ENCODE data around the gene RPL7A. TPM values are rescaled to one million over a fixed set of nuclear protein-coding genes. Genes with fewer than 3 reads are reported as not detected.

RPL7A gene
- polyA plus RNA-seq, 1 donor (not counting 4 experiments of a cell fraction or from before 2014, with no cell fraction given), result 2,684 TPM

DNA sequence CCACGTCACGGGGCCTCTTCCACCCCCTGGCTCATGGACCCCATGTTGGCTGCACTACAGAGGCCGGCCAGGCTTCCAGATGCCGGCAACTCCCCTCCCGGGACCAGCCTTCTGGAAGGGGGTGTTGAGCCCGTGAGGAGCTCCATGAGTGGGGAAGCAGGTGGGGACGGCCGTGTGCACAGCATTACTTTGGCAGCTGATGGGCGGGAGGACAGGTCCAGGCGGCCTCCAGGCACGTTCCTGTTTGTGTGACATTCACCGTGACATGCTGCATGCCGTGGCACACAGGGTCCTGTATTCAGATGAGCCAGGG lies 43.9 kb upstream of the RPL7A start:
- Histone ChIP-seq H3K9me3 (ENCODE audit: control insufficient read depth, low read depth, low read length) (no peaks in the 10 kb centered on the region), H2AFZ (ENCODE audit: control insufficient read depth, low read length) (no peak overlapping the region), H3K27ac (ENCODE audit: control insufficient read depth, insufficient read depth, low read length) (no peak overlapping the region), H3K27me3 (ENCODE audit: control insufficient read depth, extremely low read depth, insufficient read depth, low read length) (peaks cover 8% of the 10 kb centered on the region), H3K4me1 (ENCODE audit: control insufficient read depth, extremely low read depth, insufficient read depth, low read length) (no peaks in the 10 kb centered on the region), H3K36me3 (ENCODE audit: control insufficient read depth in 2 of 2, extremely low read depth in 1 of 2, insufficient read depth in 2 of 2, low read length in 2 of 2) (no peaks in the 10 kb centered on the region), H3K4me3 (ENCODE audit: control insufficient read depth in 2 of 3, extremely low read depth in 1 of 3, insufficient read depth in 2 of 3, low read depth in 1 of 3, low read length in 3 of 3) (no peak overlapping the region), H4K20me1 (ENCODE audit: control insufficient read depth, extremely low read depth, insufficient read depth, low read length) (no peaks in the 10 kb centered on the region), H3K9me1 (ENCODE audit: control insufficient read depth, extremely low read depth, insufficient read depth, low read length) (no peaks in the 10 kb centered on the region), H3K9ac (ENCODE audit: control insufficient read depth, extremely low read depth, insufficient read depth, low read length) (no peak overlapping the region), H3K79me2 (ENCODE audit: control insufficient read depth, insufficient read depth, low read length) (no peaks in the 10 kb centered on the region), H3K4me2 (ENCODE audit: control insufficient read depth, extremely low read depth, insufficient read depth, low read depth, low read length) (no peak overlapping the region)
- FAIRE-seq (no peak), DNase-seq (ENCODE audit: low read depth, low spot score) (no peak)
- no peak for TF ChIP-seq EZH2 (IDR thresholded peaks at IDR 0.05; ENCODE audit: low read length)
- TF ChIP-seq, protein P1, sequence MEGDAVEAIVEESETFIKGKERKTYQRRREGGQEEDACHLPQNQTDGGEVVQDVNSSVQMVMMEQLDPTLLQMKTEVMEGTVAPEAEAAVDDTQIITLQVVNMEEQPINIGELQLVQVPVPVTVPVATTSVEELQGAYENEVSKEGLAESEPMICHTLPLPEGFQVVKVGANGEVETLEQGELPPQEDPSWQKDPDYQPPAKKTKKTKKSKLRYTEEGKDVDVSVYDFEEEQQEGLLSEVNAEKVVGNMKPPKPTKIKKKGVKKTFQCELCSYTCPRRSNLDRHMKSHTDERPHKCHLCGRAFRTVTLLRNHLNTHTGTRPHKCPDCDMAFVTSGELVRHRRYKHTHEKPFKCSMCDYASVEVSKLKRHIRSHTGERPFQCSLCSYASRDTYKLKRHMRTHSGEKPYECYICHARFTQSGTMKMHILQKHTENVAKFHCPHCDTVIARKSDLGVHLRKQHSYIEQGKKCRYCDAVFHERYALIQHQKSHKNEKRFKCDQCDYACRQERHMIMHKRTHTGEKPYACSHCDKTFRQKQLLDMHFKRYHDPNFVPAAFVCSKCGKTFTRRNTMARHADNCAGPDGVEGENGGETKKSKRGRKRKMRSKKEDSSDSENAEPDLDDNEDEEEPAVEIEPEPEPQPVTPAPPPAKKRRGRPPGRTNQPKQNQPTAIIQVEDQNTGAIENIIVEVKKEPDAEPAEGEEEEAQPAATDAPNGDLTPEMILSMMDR (optimal IDR thresholded peaks at IDR 0.05 in 1 of 3, IDR thresholded peaks at IDR 0.05 in 1 of 3, conservative IDR thresholded peaks at IDR 0.05 in 1 of 3; ENCODE audit: extremely low read depth in 1 of 3, insufficient read depth in 2 of 3, low read length in 3 of 3), result no peak
- dilution Hi-C loops (cut with MboI; ENCODE audit: extremely low pct_ligation_motif_present, low sequenced_read_pairs), result no loop called here

DNA sequence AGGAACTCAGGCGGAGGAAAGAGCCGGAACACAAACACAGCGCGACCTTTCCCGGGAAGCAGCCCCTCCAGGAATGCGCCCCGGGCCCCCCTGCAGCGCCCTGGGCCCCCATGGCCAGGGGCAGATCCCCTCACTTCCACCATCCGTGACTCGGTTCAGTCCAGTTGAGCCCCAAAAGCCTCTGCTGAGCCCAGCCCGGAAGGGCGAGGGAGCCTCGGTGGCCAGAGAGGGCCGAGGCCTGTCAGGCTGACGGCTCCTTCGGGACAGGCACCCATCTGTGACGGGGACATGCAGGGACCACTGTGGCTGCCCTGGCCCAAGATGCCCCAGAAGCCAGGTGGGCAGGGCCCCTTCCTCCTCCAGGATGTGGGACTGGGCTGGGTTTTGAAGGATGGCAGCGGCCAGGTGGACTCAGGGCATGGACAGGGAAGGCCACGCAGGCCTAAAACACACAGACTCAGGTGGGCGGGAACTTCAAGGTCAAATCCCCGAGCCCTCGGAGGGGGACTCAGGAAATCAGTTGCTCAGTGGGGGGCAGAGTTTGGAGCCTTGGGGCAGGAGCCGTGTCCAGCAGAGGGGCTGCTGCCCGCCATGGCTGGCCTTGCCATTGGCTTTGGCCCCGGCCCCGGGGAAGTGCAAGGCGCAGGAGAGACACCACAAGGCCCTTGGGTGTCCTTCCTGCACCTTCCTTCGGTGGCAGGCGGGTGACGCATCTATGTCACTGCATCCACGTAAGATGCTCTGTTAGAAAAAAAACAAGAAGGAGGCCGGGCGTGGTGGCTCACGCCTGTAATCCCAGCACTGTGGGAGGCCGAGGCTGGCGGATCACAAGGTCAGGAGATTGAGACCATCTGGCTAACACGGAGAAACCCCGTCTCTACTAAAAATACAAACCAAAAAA lies 43.3 kb upstream of the RPL7A start:
- no peak overlapping the region for H3K27ac ChIP-seq (ENCODE audit: control insufficient read depth, insufficient read depth, low read length)
- H2AFZ ChIP-seq (ENCODE audit: control insufficient read depth, low read length), result no peak overlapping the region
- H3K4me2 ChIP-seq (ENCODE audit: control insufficient read depth, extremely low read depth, insufficient read depth, low read depth, low read length), result no peak overlapping the region
- peaks cover 4% of the 10 kb centered on the region for H3K27me3 ChIP-seq (ENCODE audit: control insufficient read depth, extremely low read depth, insufficient read depth, low read length)
- H3K4me1 ChIP-seq (ENCODE audit: control insufficient read depth, extremely low read depth, insufficient read depth, low read length), result no peaks in the 10 kb centered on the region
- TF ChIP-seq, protein P1 (optimal IDR thresholded peaks at IDR 0.05 in 1 of 3, IDR thresholded peaks at IDR 0.05 in 1 of 3, conservative IDR thresholded peaks at IDR 0.05 in 1 of 3; ENCODE audit: extremely low read depth in 1 of 3, insufficient read depth in 2 of 3, low read length in 3 of 3), result no peak
- TF ChIP-seq EZH2 (IDR thresholded peaks at IDR 0.05; ENCODE audit: low read length), result no peak
- no peaks in the 10 kb centered on the region for H4K20me1 ChIP-seq (ENCODE audit: control insufficient read depth, extremely low read depth, insufficient read depth, low read length)
- no peaks in the 10 kb centered on the region for H3K9me1 ChIP-seq (ENCODE audit: control insufficient read depth, extremely low read depth, insufficient read depth, low read length)
- no peaks in the 10 kb centered on the region for H3K79me2 ChIP-seq (ENCODE audit: control insufficient read depth, insufficient read depth, low read length)
- no peak for DNase-seq (ENCODE audit: low read depth, low spot score)
- dilution Hi-C loops (cut with MboI; ENCODE audit: extremely low pct_ligation_motif_present, low sequenced_read_pairs), result no loop called here
- no peak overlapping the region for H3K4me3 ChIP-seq (ENCODE audit: control insufficient read depth in 2 of 3, extremely low read depth in 1 of 3, insufficient read depth in 2 of 3, low read depth in 1 of 3, low read length in 3 of 3)
- no peak overlapping the region for H3K9ac ChIP-seq (ENCODE audit: control insufficient read depth, extremely low read depth, insufficient read depth, low read length)
- no peak for FAIRE-seq
- H3K9me3 ChIP-seq (ENCODE audit: control insufficient read depth, low read depth, low read length), result no peaks in the 10 kb centered on the region
- H3K36me3 ChIP-seq (ENCODE audit: control insufficient read depth in 2 of 2, extremely low read depth in 1 of 2, insufficient read depth in 2 of 2, low read length in 2 of 2), result no peaks in the 10 kb centered on the region
